Panc1 (cell line): ENCODE results near the gene ZHX3. TPM values are rescaled to one million over a fixed set of nuclear protein-coding genes. Genes with fewer than 3 reads are reported as not detected.

ENCODE experiments used
- ATAC-seq: fragments of 200-7000 bp; cut with Tn5 transposase; 2 replicates; pipeline ENCODE4 v1.9.1; 2020; ENCODE audit warnings: mild to moderate bottlenecking, moderate library complexity
- BruUV-seq: library from RNA; stranded (reverse); fragments of 400-500 nt; replicated peaks from 2 replicates; lab custom pipeline; 2021; lab: Mats Ljungman, UMichigan
- CTCF ChIA-PET: fragments of 300-600 bp; sonication (Branson Sonifier 250); formaldehyde crosslinking; loops from one replicate; lab custom pipeline; 2022; ENCODE audit warnings: antibody characterized with exemption; lab: Charles Lee
- POLR2A ChIA-PET: fragments of 300-600 bp; sonication (Branson Sonifier 250); formaldehyde crosslinking; loops from one replicate; lab custom pipeline; 2022; ENCODE audit warnings: antibody characterized with exemption; lab: Charles Lee
- DNase-seq: peaks from one replicate; pipeline ENCODE4 v3.0.0-alpha.2; 2010; ENCODE audit warnings: low read depth, low spot score
- H3K27ac ChIP-seq: 2 replicates; pipeline ENCODE4 v1.5.1; 2011; ENCODE audit warnings: mild to moderate bottlenecking, low read length, inconsistent platforms
- H3K27me3 ChIP-seq: fragments of 200-500 bp; sonication (Bioruptor generic); 2 replicates; pipeline ENCODE4 v1.6.0; 2014; ENCODE audit warnings: low read length, inconsistent platforms; ENCODE audit not compliant: control insufficient read depth, insufficient read depth
- H3K36me3 ChIP-seq: fragments of 200-500 bp; sonication (Bioruptor generic); 2 replicates; pipeline ENCODE4 v1.5.1; 2014; ENCODE audit warnings: inconsistent platforms, mild to moderate bottlenecking, low read length, moderate library complexity; ENCODE audit not compliant: control insufficient read depth, insufficient read depth
- H3K4me1 ChIP-seq: 2 replicates; pipeline ENCODE4 v1.5.1; 2011; ENCODE audit warnings: inconsistent platforms, mild to moderate bottlenecking, low read length, moderate library complexity; ENCODE audit not compliant: control insufficient read depth, insufficient read depth
- H3K4me3 ChIP-seq, 2 experiments: 2 replicates each; pipeline ENCODE4 v1.5.1; 2011 to 2012; ENCODE audit warnings: low read depth in 2 of 2, low read length in 2 of 2, mild to moderate bottlenecking in 2 of 2, inconsistent platforms in 1 of 2, moderate library complexity in 1 of 2
- H3K9me3 ChIP-seq: fragments of 200-500 bp; sonication (Bioruptor generic); 2 replicates; pipeline ENCODE4 v1.5.1; 2014; ENCODE audit warnings: low read depth, mild to moderate bottlenecking, inconsistent platforms, low read length, moderate library complexity; ENCODE audit not compliant: control insufficient read depth, insufficient read depth
- CTCF ChIP-seq: fragments of 450-650 bp; IDR thresholded peaks from 2 replicates; pipeline ENCODE4 v1.5.1; 2017; ENCODE audit warnings: mild to moderate bottlenecking
- POLR2AphosphoS5 ChIP-seq: IDR thresholded peaks from 2 replicates; pipeline ENCODE4 v1.6.1; 2012; ENCODE audit warnings: mild to moderate bottlenecking, low read depth, low read length, moderate library complexity
- REST ChIP-seq, 2 experiments: IDR thresholded peaks; 2 replicates each; pipeline ENCODE4 v1.6.1; 2011 to 2012; ENCODE audit warnings: low read depth in 2 of 2, control low read depth in 1 of 2, low read length in 1 of 2, mild to moderate bottlenecking in 1 of 2, moderate library complexity in 1 of 2; ENCODE audit not compliant: insufficient read depth in 1 of 2
- SIN3A ChIP-seq: IDR thresholded peaks from 2 replicates; pipeline ENCODE4 v1.6.1; 2012; ENCODE audit warnings: low read depth, mild to moderate bottlenecking, low read length, moderate library complexity, borderline replicate concordance; ENCODE audit not compliant: insufficient read depth
- TCF7L2 ChIP-seq: IDR thresholded peaks from 2 replicates; pipeline ENCODE4 v1.6.1; 2011; ENCODE audit warnings: mild to moderate bottlenecking, low read depth, low read length, inconsistent platforms
- in situ Hi-C: cut with HindIII; loops from 2 replicates; pipeline ENCODE4 v1.10.0; 2016; ENCODE audit warnings: low sequenced_read_pairs, low pct_unique_long_range_greater_than_20kb
- intact Hi-C: fragments of 100-400 bp; cut with micrococcal nuclease; formaldehyde crosslinking; loops from one replicate; pipeline ENCODE4 v1.10.0; 2022; ENCODE audit not compliant: unreplicated experiment
- total RNA-seq: library from RNA; stranded (reverse); gene quantifications from one replicate; pipeline ENCODE4 v1.2.1, GENCODE V29; 2021; ENCODE audit not compliant: unreplicated experiment

Gene ZHX3
- total RNA-seq, 1 experiment from 2014 or later, result 19.8 TPM

- Histone ChIP-seq H3K4me1 (no peaks in the 10 kb centered on the region), H3K36me3 (no peaks in the 10 kb centered on the region), H3K9me3 (no peaks in the 10 kb centered on the region), H3K27ac (no peak overlapping the region), H3K4me3 (no peak overlapping the region), H3K27me3 (no peaks in the 10 kb centered on the region)
- TF ChIP-seq REST (IDR thresholded peaks at IDR 0.05; ENCODE audit: insufficient read depth in 1 of 2, low read depth in 2 of 2, low read length in 1 of 2) (no peak), TCF7L2 (no peak), SIN3A (no peak), POLR2AphosphoS5 (no peak), CTCF (no peak)
- in situ Hi-C loops, result no loop called here
- DNase-seq (no peak), ATAC-seq (no peak)
- CTCF ChIA-PET, result no interaction called here
- BruUV-seq, result no TSS peak
- intact Hi-C loops, result no loop called here
- POLR2A ChIA-PET, result no interaction called here
Observed at GRCh38 chr20:41221614-41222218, 95.8 kb downstream of the ZHX3 start.

- H3K9me3 ChIP-seq, result no peaks in the 10 kb centered on the region
- no peak overlapping the region for H3K27ac ChIP-seq
- intact Hi-C loops, result no loop called here
- DNase-seq, result no peak
- BruUV-seq, result no TSS peak
- no peak overlapping the region for H3K4me3 ChIP-seq
- H3K27me3 ChIP-seq, result no peaks in the 10 kb centered on the region
- no peaks in the 10 kb centered on the region for H3K36me3 ChIP-seq
- POLR2A ChIA-PET, result no interaction called here
- no peak for ATAC-seq
- CTCF ChIA-PET, result interaction anchor here (0.5 to 0.6 kb wide), 2 partner anchors 12 to 41 kb away, joined by 3 read pairs; no protein-coding TSS in a partner anchor
- in situ Hi-C loops, result no loop called here
- TF ChIP-seq SIN3A (no peak), TCF7L2 (no peak)
- no peaks in the 10 kb centered on the region for H3K4me1 ChIP-seq
Observed at GRCh38 chr20:41219824-41220223, 97.7 kb downstream of the ZHX3 start.

GRCh38 chr20:41218466-41218865 is 99.1 kb downstream of the ZHX3 start:
- no peak for ATAC-seq
- intact Hi-C loops (no loop called here), in situ Hi-C loops (no loop called here)
- H3K27me3 ChIP-seq, result no peaks in the 10 kb centered on the region
- no peaks in the 10 kb centered on the region for H3K36me3 ChIP-seq
- no peak for TF ChIP-seq REST (IDR thresholded peaks at IDR 0.05; ENCODE audit: insufficient read depth in 1 of 2, low read depth in 2 of 2, low read length in 1 of 2)
- no peak for TF ChIP-seq TCF7L2
- TF ChIP-seq CTCF, result no peak
- no peak for TF ChIP-seq POLR2AphosphoS5
- no peak for DNase-seq
- H3K4me1 ChIP-seq, result no peaks in the 10 kb centered on the region
- ChIA-PET CTCF (no interaction called here), POLR2A (no interaction called here)
- H3K9me3 ChIP-seq, result no peaks in the 10 kb centered on the region
- H3K27ac ChIP-seq, result no peak overlapping the region
- no peak overlapping the region for H3K4me3 ChIP-seq
- no TSS peak for BruUV-seq
